ENCODE results near the gene CREB3L2.

Gene CREB3L2

GRCh38 chr7:137888241-137888640 is 113.6 kb downstream of the CREB3L2 start:
- no peak for DNase-seq

- no peak for DNase-seq
These were observed 115.1 kb downstream of the CREB3L2 start for GRCh38 chr7:137886746-137887145.

- DNase-seq = no peak
These were observed 115.6 kb downstream of the CREB3L2 start for GRCh38 chr7:137886281-137886680.

GRCh38 chr7:137885678-137886077 is 116.2 kb downstream of the CREB3L2 start:
- DNase-seq = no peak

GRCh38 chr7:137882806-137883205 is 119.1 kb downstream of the CREB3L2 start:
- no peak for DNase-seq

- DNase-seq = no peak
These were observed 119.6 kb downstream of the CREB3L2 start for GRCh38 chr7:137882261-137882668.

GRCh38 chr7:137881607-137882260 is 120.2 kb downstream of the CREB3L2 start:
- no peak for DNase-seq

GRCh38 chr7:137880432-137880831 is 121.5 kb downstream of the CREB3L2 start:
- no peak for DNase-seq

GRCh38 chr7:137879357-137880158 is 122.3 kb downstream of the CREB3L2 start:
- no peak for DNase-seq

GRCh38 chr7:137878333-137878961 is 123.4 kb downstream of the CREB3L2 start:
- no peak for DNase-seq

GRCh38 chr7:137877027-137877675 is 124.7 kb downstream of the CREB3L2 start:
- DNase-seq = no peak

GRCh38 chr7:137875746-137876145 is 126.1 kb downstream of the CREB3L2 start:
- no peak for DNase-seq

GRCh38 chr7:137873979-137874777 is 127.7 kb downstream of the CREB3L2 start:
- DNase-seq = no peak

GRCh38 chr7:137873524-137873923 is 128.4 kb downstream of the CREB3L2 start:
- no peak for DNase-seq

- DNase-seq = no peak
These were observed 130.5 kb downstream of the CREB3L2 start for GRCh38 chr7:137871170-137871915.

GRCh38 chr7:137870684-137871083 is 131.2 kb downstream of the CREB3L2 start:
- DNase-seq = no peak

- DNase-seq = no peak
These were observed 131.8 kb downstream of the CREB3L2 start for GRCh38 chr7:137870078-137870477.

GRCh38 chr7:137869260-137869659 is 132.6 kb downstream of the CREB3L2 start:
- DNase-seq = no peak

GRCh38 chr7:137867289-137867688 is 134.6 kb downstream of the CREB3L2 start:
- no peak for DNase-seq

- DNase-seq = no peak
These were observed 136.1 kb downstream of the CREB3L2 start for GRCh38 chr7:137865764-137866163.

GRCh38 chr7:137862964-137863363 is 138.9 kb downstream of the CREB3L2 start:
- no peak for DNase-seq

GRCh38 chr7:137862358-137862757 is 139.5 kb downstream of the CREB3L2 start:
- DNase-seq = no peak
